HFF-Myc (cell line): ENCODE data around the gene R3HDM2.

Experiments
- DNase-seq: peaks from one replicate; pipeline ENCODE4 v3.0.0-alpha.2; 2011; ENCODE audit warnings: low read depth; ENCODE audit errors: extremely low read depth
- H3K4me3 ChIP-seq: replicated peaks from 2 replicates; pipeline ENCODE4 v1.5.1; 2011; ENCODE audit warnings: low read depth, mild to moderate bottlenecking, control low read depth, low read length
- TF ChIP-seq, protein P1 (sequence below): IDR thresholded peaks from 2 replicates; pipeline ENCODE4 v1.5.1; 2012; ENCODE audit warnings: mild to moderate bottlenecking, low read depth, low read length, control low read depth; ENCODE audit errors: missing control alignments

Gene R3HDM2

DNA sequence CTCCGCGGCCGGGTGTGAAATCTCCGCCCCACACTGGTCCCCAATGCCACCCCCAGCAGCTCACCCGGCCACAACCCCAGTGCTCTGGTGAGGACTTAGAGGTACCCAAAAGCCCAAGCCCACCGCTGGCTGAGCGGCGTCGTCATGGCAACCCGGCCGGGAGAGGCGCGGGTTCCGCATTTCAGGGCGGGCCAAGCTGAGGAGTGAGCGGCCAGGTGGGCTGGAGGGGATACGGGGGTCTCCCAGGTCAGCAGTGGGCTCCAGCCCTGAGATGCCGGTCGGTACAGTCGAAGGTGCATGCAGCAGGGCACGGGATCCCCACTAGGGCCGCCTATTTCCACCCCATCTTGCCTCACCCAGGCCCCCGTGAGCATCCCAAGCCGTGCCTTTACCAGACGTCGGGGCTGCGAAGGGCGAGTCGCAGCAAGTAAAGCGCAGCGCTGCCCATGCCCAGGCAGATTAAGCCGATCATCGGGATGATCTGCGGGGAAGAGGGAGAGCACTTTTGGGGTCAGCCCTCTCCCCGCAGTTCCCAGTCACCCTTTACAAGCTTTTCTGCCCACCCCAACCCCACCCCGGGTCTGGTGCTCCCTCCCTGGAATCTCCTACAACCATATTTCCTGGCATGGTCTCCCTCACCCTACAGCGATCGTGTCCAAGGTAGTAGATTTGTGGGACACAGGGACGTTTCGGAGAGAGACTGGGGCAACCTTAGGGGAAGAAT lies 194.5 kb downstream of the R3HDM2 start:
- no peak overlapping the region for H3K4me3 ChIP-seq
- TF ChIP-seq, protein P1, sequence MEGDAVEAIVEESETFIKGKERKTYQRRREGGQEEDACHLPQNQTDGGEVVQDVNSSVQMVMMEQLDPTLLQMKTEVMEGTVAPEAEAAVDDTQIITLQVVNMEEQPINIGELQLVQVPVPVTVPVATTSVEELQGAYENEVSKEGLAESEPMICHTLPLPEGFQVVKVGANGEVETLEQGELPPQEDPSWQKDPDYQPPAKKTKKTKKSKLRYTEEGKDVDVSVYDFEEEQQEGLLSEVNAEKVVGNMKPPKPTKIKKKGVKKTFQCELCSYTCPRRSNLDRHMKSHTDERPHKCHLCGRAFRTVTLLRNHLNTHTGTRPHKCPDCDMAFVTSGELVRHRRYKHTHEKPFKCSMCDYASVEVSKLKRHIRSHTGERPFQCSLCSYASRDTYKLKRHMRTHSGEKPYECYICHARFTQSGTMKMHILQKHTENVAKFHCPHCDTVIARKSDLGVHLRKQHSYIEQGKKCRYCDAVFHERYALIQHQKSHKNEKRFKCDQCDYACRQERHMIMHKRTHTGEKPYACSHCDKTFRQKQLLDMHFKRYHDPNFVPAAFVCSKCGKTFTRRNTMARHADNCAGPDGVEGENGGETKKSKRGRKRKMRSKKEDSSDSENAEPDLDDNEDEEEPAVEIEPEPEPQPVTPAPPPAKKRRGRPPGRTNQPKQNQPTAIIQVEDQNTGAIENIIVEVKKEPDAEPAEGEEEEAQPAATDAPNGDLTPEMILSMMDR = no peak
- DNase-seq = no peak

DNA sequence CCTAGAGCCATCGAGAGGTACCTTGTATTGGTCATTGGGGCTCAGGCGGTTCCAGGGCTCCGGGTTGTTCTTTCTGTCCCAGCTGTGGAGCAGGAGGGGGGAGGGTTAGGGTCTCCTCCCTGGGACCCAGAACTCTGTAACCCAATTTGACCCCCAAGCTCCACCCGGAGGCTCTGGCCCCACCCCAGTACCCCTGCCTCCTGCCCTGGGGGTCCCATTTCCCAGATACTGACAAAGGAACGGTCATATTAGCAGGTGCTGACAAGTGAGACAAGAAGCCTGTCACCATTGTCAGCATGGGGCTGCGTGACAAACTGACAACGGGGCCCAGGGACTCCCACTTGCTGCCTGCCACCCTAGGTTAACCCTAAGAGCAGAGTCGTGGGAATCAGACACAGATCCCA lies 195.1 kb downstream of the R3HDM2 start:
- no peak overlapping the region for H3K4me3 ChIP-seq
- no peak for DNase-seq
- TF ChIP-seq, protein P1 = no peak

DNA sequence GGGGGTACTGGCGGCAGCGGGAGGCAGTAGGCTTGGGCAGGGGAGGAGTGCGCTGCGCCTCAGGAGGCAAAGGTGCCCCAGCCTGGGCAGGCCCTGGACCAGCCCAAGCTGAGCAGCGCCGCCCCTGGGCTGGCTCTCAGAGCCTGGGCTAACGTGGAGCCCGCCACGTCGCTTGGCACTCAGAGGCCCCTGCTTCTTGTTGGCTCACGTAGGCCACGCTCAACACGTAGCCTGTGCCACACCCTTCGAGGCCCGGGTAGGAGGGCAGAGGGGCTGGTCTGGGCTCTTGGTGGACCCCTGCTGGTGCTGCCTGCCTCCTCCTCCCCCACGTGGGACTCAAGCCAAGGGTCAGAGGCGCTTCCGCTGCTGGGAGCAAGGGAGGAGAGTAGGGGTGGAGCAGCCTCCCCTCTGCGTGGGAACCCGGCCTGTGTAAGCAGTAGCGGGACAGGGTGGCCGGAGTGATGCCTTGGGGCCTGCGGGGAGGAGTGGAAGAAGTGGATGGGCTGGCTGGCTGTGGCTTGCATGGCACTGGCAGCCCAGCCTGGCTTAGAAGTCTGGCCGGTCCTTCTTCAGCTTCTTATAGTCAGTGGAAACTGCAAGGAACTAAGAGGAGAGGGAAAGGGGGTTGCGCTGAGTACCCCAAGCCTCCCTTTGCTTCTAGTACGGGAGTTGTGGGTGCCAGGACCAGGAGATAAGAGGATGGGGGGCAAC lies 195.7 kb downstream of the R3HDM2 start:
- H3K4me3 ChIP-seq = no peak overlapping the region
- TF ChIP-seq, protein P1 = peak; percentile 10
- DNase-seq = no peak

DNA sequence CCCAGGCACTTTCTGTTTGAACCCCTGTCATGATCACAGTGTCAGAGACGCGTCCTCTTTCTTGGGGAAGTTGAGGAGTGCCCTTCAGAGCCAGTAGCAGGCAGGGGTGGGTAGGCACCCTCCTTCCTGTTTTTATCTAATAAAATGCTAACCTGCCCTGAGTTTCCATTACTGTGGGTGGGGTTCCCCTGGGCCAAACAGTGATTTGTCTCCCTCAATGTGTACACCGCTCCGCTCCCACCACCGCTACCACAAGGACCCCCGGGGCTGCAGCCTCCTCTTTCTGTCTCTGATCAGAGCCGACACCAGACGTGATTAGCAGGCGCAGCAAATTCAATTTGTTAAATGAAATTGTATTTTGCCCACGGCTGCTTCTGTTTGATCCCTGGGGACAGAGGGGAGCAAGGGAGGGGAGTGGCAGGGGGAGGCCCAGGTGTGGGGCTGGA lies 196.2 kb downstream of the R3HDM2 start:
- TF ChIP-seq, protein P1 = no peak
- H3K4me3 ChIP-seq = no peak overlapping the region
- no peak for DNase-seq

DNA sequence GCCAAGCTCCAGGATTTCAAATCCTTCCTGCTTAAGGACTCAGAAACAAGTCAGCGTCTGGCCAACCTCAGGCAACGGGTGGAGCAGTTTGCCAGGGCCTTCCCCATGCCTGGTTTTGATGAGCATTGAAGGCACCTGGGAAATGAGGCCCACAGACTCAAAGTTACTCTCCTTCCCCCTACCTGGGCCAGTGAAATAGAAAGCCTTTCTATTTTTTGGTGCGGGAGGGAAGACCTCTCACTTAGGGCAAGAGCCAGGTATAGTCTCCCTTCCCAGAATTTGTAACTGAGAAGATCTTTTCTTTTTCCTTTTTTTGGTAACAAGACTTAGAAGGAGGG lies 196.6 kb downstream of the R3HDM2 start:
- DNase-seq = no peak
- TF ChIP-seq, protein P1 = no peak
- H3K4me3 ChIP-seq = no peak overlapping the region

DNA sequence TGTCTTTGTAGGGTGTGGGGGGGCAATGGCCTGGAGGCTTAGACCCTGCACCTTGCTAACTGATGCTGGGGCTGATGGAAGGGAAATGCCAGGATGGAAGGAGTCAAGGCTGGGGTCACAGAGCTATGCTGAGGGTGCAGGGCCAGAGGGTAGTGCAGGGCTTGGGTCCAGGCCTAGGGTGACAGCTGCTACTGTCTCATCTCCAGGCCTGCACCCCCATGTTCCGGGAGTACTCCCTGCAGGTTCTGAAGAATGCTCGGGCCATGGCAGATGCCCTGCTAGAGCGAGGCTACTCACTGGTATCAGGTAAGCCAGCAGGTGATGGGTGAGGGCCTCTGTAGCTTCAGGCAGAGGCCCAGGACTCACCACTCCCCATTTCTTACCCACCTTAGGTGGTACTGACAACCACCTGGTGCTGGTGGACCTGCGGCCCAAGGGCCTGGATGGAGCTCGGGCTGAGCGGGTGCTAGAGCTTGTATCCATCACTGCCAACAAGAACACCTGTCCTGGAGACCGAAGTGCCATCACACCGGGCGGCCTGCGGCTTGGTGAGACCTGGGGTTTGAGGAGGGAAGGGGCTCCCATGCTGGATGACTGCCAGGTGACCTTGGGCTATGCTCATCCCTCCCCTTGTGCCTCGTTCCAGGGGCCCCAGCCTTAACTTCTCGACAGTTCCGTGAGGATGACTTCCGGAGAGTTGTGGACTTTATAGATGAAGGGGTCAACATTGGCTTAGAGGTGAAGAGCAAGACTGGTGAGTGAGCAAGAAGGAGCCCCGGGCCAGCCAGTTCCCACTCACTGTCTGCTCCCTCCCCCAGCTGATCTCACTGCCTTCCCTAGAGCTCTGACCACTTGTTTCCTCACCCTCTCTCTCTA lies 197.2 kb downstream of the R3HDM2 start:
- no peak overlapping the region for H3K4me3 ChIP-seq
- TF ChIP-seq, protein P1 = no peak
- DNase-seq = no peak
